GM12864 (cell line): Measurements from ENCODE around the gene AP3S2.

Experiments
- DNase-seq: peaks from one replicate; pipeline ENCODE4 v3.0.0-alpha.2; 2011; ENCODE audit warnings: low read depth
- H3K4me3 ChIP-seq: 2 replicates; pipeline ENCODE4 v1.5.1; 2011; ENCODE audit warnings: mild to moderate bottlenecking, low read depth, low read length, control low read depth
- CTCF ChIP-seq: IDR thresholded peaks from 2 replicates; pipeline ENCODE4 v1.5.1; 2011; ENCODE audit warnings: low read depth, mild to moderate bottlenecking, moderate library complexity, low read length, control low read depth, inconsistent platforms; ENCODE audit errors: missing control alignments

The AP3S2 gene

GRCh38 chr15:89809787-89810148 lies 84.0 kb downstream of the AP3S2 start:
- TF ChIP-seq CTCF = no peak
- H3K4me3 ChIP-seq = no peak overlapping the region
- no peak for DNase-seq

GRCh38 chr15:89809093-89809786 lies 84.6 kb downstream of the AP3S2 start:
- H3K4me3 ChIP-seq = no peak overlapping the region
- no peak for DNase-seq

GRCh38 chr15:89808160-89808870 lies 85.5 kb downstream of the AP3S2 start:
- no peak for DNase-seq
- TF ChIP-seq CTCF = no peak
- no peak overlapping the region for H3K4me3 ChIP-seq

More at GRCh38 chr15:89809093-89809786, 84.6 kb downstream of the AP3S2 start:
- TF ChIP-seq CTCF = no peak

GRCh38 chr15:89807689-89808088 lies 86.1 kb downstream of the AP3S2 start:
- no peak overlapping the region for H3K4me3 ChIP-seq
- no peak for DNase-seq

GRCh38 chr15:89806559-89807550 lies 86.9 kb downstream of the AP3S2 start:
- no peak for TF ChIP-seq CTCF
- H3K4me3 ChIP-seq = no peak overlapping the region
- no peak for DNase-seq

More at GRCh38 chr15:89807689-89808088, 86.1 kb downstream of the AP3S2 start:
- no peak for TF ChIP-seq CTCF

GRCh38 chr15:89806210-89806558 lies 87.6 kb downstream of the AP3S2 start:
- H3K4me3 ChIP-seq = no peak overlapping the region
- no peak for TF ChIP-seq CTCF
- DNase-seq = no peak
